ENCODE data around the gene RIC8A.
A peak's percentile ranks its signal among the peaks of the same experiment; 100 is the strongest.

RIC8A gene

GRCh38 chr11:223026-223789, 15.7 kb downstream of the RIC8A start:
- no peaks in the 10 kb centered on the region; the same call in 1 of the 2 replicates for H3K36me3 ChIP-seq (ENCODE audit: insufficient read depth, low read depth, low read length)
- no peaks in the 10 kb centered on the region for H3K27me3 ChIP-seq (ENCODE audit: insufficient read depth, low read length)
- H3K27ac ChIP-seq (ENCODE audit: low read length) = no peak overlapping the region
- H3K4me3 ChIP-seq (ENCODE audit: low read length) = no peak overlapping the region
- H3K9me3 ChIP-seq (ENCODE audit: insufficient read depth, low read depth, low read length) = no peaks in the 10 kb centered on the region
- no peaks in the 10 kb centered on the region for H3K4me1 ChIP-seq (ENCODE audit: insufficient read depth, low read length)
- H3K9ac ChIP-seq (ENCODE audit: low read depth, low read length) = no peak overlapping the region

GRCh38 chr11:223884-224283, 16.4 kb downstream of the RIC8A start:
- Histone ChIP-seq H3K9me3 (ENCODE audit: insufficient read depth, low read depth, low read length) (no peaks in the 10 kb centered on the region), H3K4me1 (ENCODE audit: insufficient read depth, low read length) (no peaks in the 10 kb centered on the region), H3K36me3 (ENCODE audit: insufficient read depth, low read depth, low read length) (no peaks in the 10 kb centered on the region), H3K4me3 (ENCODE audit: low read length) (no peak overlapping the region), H3K27ac (ENCODE audit: low read length) (no peak overlapping the region), H3K9ac (ENCODE audit: low read depth, low read length) (no peak overlapping the region), H3K27me3 (ENCODE audit: insufficient read depth, low read length) (no peaks in the 10 kb centered on the region)

GRCh38 chr11:224424-224823, 16.9 kb downstream of the RIC8A start:
- no peak overlapping the region for H3K4me3 ChIP-seq (ENCODE audit: low read length)
- no peaks in the 10 kb centered on the region for H3K27me3 ChIP-seq (ENCODE audit: insufficient read depth, low read length)
- H3K27ac ChIP-seq (ENCODE audit: low read length) = no peak overlapping the region

GRCh38 chr11:225734-226453, 18.4 kb downstream of the RIC8A start:
- no peaks in the 10 kb centered on the region for H3K4me1 ChIP-seq (ENCODE audit: insufficient read depth, low read length)
- no peak overlapping the region for H3K27ac ChIP-seq (ENCODE audit: low read length)
- H3K9ac ChIP-seq (ENCODE audit: low read depth, low read length) = no peak overlapping the region
- H3K4me3 ChIP-seq (ENCODE audit: low read length) = no peak overlapping the region
- no peaks in the 10 kb centered on the region for H3K36me3 ChIP-seq (ENCODE audit: insufficient read depth, low read depth, low read length)
- no peaks in the 10 kb centered on the region for H3K27me3 ChIP-seq (ENCODE audit: insufficient read depth, low read length)
- H3K9me3 ChIP-seq (ENCODE audit: insufficient read depth, low read depth, low read length) = no peaks in the 10 kb centered on the region

More at GRCh38 chr11:224424-224823, 16.9 kb downstream of the RIC8A start:
- Histone ChIP-seq H3K9me3 (ENCODE audit: insufficient read depth, low read depth, low read length) (no peaks in the 10 kb centered on the region), H3K9ac (ENCODE audit: low read depth, low read length) (no peak overlapping the region), H3K4me1 (ENCODE audit: insufficient read depth, low read length) (no peaks in the 10 kb centered on the region), H3K36me3 (ENCODE audit: insufficient read depth, low read depth, low read length) (no peaks in the 10 kb centered on the region)

GRCh38 chr11:227824-228379, 20.4 kb downstream of the RIC8A start:
- H3K9me3 ChIP-seq (ENCODE audit: insufficient read depth, low read depth, low read length) = no peaks in the 10 kb centered on the region
- H3K9ac ChIP-seq (ENCODE audit: low read depth, low read length) = no peak overlapping the region
- H3K27ac ChIP-seq (ENCODE audit: low read length) = no peak overlapping the region
- no peaks in the 10 kb centered on the region for H3K27me3 ChIP-seq (ENCODE audit: insufficient read depth, low read length)
- no peaks in the 10 kb centered on the region for H3K4me1 ChIP-seq (ENCODE audit: insufficient read depth, low read length)
- no peaks in the 10 kb centered on the region for H3K36me3 ChIP-seq (ENCODE audit: insufficient read depth, low read depth, low read length)
- no peak overlapping the region for H3K4me3 ChIP-seq (ENCODE audit: low read length)

- Histone ChIP-seq H3K4me3 (ENCODE audit: low read length) (no peak overlapping the region), H3K9ac (ENCODE audit: low read depth, low read length) (no peak overlapping the region), H3K27ac (ENCODE audit: low read length) (no peak overlapping the region), H3K4me1 (ENCODE audit: insufficient read depth, low read length) (no peaks in the 10 kb centered on the region), H3K36me3 (ENCODE audit: insufficient read depth, low read depth, low read length) (no peaks in the 10 kb centered on the region), H3K27me3 (ENCODE audit: insufficient read depth, low read length) (peaks cover 4% of the 10 kb centered on the region), H3K9me3 (ENCODE audit: insufficient read depth, low read depth, low read length) (no peaks in the 10 kb centered on the region)
These were observed 22.9 kb downstream of the RIC8A start for GRCh38 chr11:230431-230830.

- no peak overlapping the region for H3K9ac ChIP-seq (ENCODE audit: low read depth, low read length)
- H3K27ac ChIP-seq (ENCODE audit: low read length) = no peak overlapping the region
- no peak overlapping the region for H3K4me3 ChIP-seq (ENCODE audit: low read length)
- 0 out of 2 replicates have a peak, but pooled peaks cover 4% of the 10 kb centered on the region for H3K4me1 ChIP-seq (ENCODE audit: insufficient read depth, low read length)
- peaks cover 6% of the 10 kb centered on the region for H3K27me3 ChIP-seq (ENCODE audit: insufficient read depth, low read length)
- H3K36me3 ChIP-seq (ENCODE audit: insufficient read depth, low read depth, low read length) = no peaks in the 10 kb centered on the region
- H3K9me3 ChIP-seq (ENCODE audit: insufficient read depth, low read depth, low read length) = no peaks in the 10 kb centered on the region
These were observed 25.5 kb downstream of the RIC8A start for GRCh38 chr11:232783-233565.

GRCh38 chr11:235180-235579, 27.7 kb downstream of the RIC8A start:
- peak overlapping the region; percentile 92 for H3K4me3 ChIP-seq (ENCODE audit: low read length)
- peaks cover 6% of the 10 kb centered on the region for H3K27me3 ChIP-seq (ENCODE audit: insufficient read depth, low read length)
- peaks cover 13% of the 10 kb centered on the region for H3K36me3 ChIP-seq (ENCODE audit: insufficient read depth, low read depth, low read length)
- no peak overlapping the region for H3K27ac ChIP-seq (ENCODE audit: low read length)
- 0 out of 2 replicates have a peak, but pooled peaks cover 4% of the 10 kb centered on the region for H3K4me1 ChIP-seq (ENCODE audit: insufficient read depth, low read length)
- H3K9me3 ChIP-seq (ENCODE audit: insufficient read depth, low read depth, low read length) = no peaks in the 10 kb centered on the region
- peak overlapping the region; percentile 76; the same call in 1 of the 2 replicates for H3K9ac ChIP-seq (ENCODE audit: low read depth, low read length)

GRCh38 chr11:235609-235996, 28.1 kb downstream of the RIC8A start:
- peak overlapping the region; percentile 92 for H3K4me3 ChIP-seq (ENCODE audit: low read length)
- H3K27me3 ChIP-seq (ENCODE audit: insufficient read depth, low read length) = peaks cover 6% of the 10 kb centered on the region
- H3K4me1 ChIP-seq (ENCODE audit: insufficient read depth, low read length) = 0 out of 2 replicates have a peak, but pooled peaks cover 4% of the 10 kb centered on the region
- H3K9me3 ChIP-seq (ENCODE audit: insufficient read depth, low read depth, low read length) = no peaks in the 10 kb centered on the region
- peak overlapping the region; percentile 73 for H3K27ac ChIP-seq (ENCODE audit: low read length)
- peak overlapping the region; percentile 76 for H3K9ac ChIP-seq (ENCODE audit: low read depth, low read length)
- peaks cover 17% of the 10 kb centered on the region for H3K36me3 ChIP-seq (ENCODE audit: insufficient read depth, low read depth, low read length)

GRCh38 chr11:235997-236773, 28.7 kb downstream of the RIC8A start, which contains the start of gene SIRT3:
Gene SIRT3, minus strand, starts transcription at chr11:236342. Its CDS starts 14 bp downstream, at chr11:236328.
- H3K9me3 ChIP-seq (ENCODE audit: insufficient read depth, low read depth, low read length) = no peaks in the 10 kb centered on the region
- peaks cover 18% of the 10 kb centered on the region for H3K36me3 ChIP-seq (ENCODE audit: insufficient read depth, low read depth, low read length)
- H3K4me3 ChIP-seq (ENCODE audit: low read length) = peak within 1 kb of the TSS; percentile 100
- H3K27ac ChIP-seq (ENCODE audit: low read length) = peak within 1 kb of the TSS; percentile 92
- peaks cover 6% of the 10 kb centered on the region for H3K27me3 ChIP-seq (ENCODE audit: insufficient read depth, low read length)
- peak within 1 kb of the TSS; percentile 94 for H3K9ac ChIP-seq (ENCODE audit: low read depth, low read length)
- 0 out of 2 replicates have a peak, but pooled peaks cover 4% of the 10 kb centered on the region for H3K4me1 ChIP-seq (ENCODE audit: insufficient read depth, low read length)
